WTC11 (cell line): ENCODE data around the gene MAP1B.

Experiments used
- CREB1 ChIP-seq: sonication (generic); formaldehyde crosslinking; IDR thresholded peaks from 2 replicates; pipeline ENCODE4 v1.8.0; 2023; ENCODE audit warnings: mild to moderate bottlenecking, missing genetic modification reagents
- FOXJ3 ChIP-seq: sonication (generic); formaldehyde crosslinking; IDR thresholded peaks from 2 replicates; pipeline ENCODE4 v1.9.0; 2021; ENCODE audit warnings: missing genetic modification reagents, mild to moderate bottlenecking, borderline replicate concordance
- IRF2 ChIP-seq: sonication (generic); formaldehyde crosslinking; IDR thresholded peaks from 2 replicates; pipeline ENCODE4 v1.8.0; 2022; ENCODE audit warnings: low read depth, missing genetic modification reagents, borderline replicate concordance
- NFATC4 ChIP-seq: fragments of 250-450 bp; sonication (Bioruptor Pico); IDR thresholded peaks from 2 replicates; pipeline ENCODE4 v1.9.0; 2021; ENCODE audit warnings: mild to moderate bottlenecking
- TCF7 ChIP-seq: sonication (generic); formaldehyde crosslinking; IDR thresholded peaks from 2 replicates; pipeline ENCODE4 v1.8.0; 2022; ENCODE audit warnings: mild to moderate bottlenecking, low read depth, missing genetic modification reagents, moderate library complexity
- TEAD4 ChIP-seq: sonication (generic); formaldehyde crosslinking; IDR thresholded peaks from 2 replicates; pipeline ENCODE4 v1.8.0; 2022; ENCODE audit warnings: mild to moderate bottlenecking, missing genetic modification reagents
- ZNF121 ChIP-seq: sonication (generic); formaldehyde crosslinking; IDR thresholded peaks from 2 replicates; pipeline ENCODE4 v1.8.0; 2023; ENCODE audit warnings: missing genetic modification reagents
- ZNF512 ChIP-seq: sonication (generic); formaldehyde crosslinking; IDR thresholded peaks from 2 replicates; pipeline ENCODE4 v1.8.1; 2022; ENCODE audit warnings: missing genetic modification reagents, borderline replicate concordance
- TF ChIP-seq, protein P1 (sequence below): fragments of 200-600 bp; IDR thresholded peaks from 2 replicates; pipeline ENCODE4 v1.8.0; 2022; ENCODE audit warnings: antibody characterized with exemption

GRCh38 chr5:72122602-72123001 is 15.3 kb downstream of the MAP1B start:
- no peak for TF ChIP-seq TEAD4 (CRISPR knock-in tag)
- TF ChIP-seq FOXJ3 (CRISPR knock-in tag), result no peak
- TF ChIP-seq, protein P1, sequence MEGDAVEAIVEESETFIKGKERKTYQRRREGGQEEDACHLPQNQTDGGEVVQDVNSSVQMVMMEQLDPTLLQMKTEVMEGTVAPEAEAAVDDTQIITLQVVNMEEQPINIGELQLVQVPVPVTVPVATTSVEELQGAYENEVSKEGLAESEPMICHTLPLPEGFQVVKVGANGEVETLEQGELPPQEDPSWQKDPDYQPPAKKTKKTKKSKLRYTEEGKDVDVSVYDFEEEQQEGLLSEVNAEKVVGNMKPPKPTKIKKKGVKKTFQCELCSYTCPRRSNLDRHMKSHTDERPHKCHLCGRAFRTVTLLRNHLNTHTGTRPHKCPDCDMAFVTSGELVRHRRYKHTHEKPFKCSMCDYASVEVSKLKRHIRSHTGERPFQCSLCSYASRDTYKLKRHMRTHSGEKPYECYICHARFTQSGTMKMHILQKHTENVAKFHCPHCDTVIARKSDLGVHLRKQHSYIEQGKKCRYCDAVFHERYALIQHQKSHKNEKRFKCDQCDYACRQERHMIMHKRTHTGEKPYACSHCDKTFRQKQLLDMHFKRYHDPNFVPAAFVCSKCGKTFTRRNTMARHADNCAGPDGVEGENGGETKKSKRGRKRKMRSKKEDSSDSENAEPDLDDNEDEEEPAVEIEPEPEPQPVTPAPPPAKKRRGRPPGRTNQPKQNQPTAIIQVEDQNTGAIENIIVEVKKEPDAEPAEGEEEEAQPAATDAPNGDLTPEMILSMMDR, result no peak
- TF ChIP-seq NFATC4 (CRISPR knock-in tag), result no peak
- no peak for TF ChIP-seq ZNF512
- TF ChIP-seq TCF7 (CRISPR knock-in tag), result no peak
- TF ChIP-seq CREB1 (CRISPR knock-in tag), result no peak
- no peak for TF ChIP-seq ZNF121 (CRISPR knock-in tag)
- TF ChIP-seq IRF2 (CRISPR knock-in tag), result no peak
